Mucosa of stomach (tissue), 1 donor: Measurements from ENCODE around the gene PTPRE.
A peak's percentile ranks its signal among the peaks of the same experiment; 100 is the strongest.

Source experiments
- H3K27me3 ChIP-seq: one replicate; pipeline ENCODE4 v1.7.0; 2013; ENCODE audit warnings: mild to moderate bottlenecking, low read length; ENCODE audit not compliant: control insufficient read depth, insufficient read depth
- H3K36me3 ChIP-seq: one replicate; pipeline ENCODE4 v1.7.0; 2013; ENCODE audit warnings: low read length; ENCODE audit not compliant: control insufficient read depth, insufficient read depth
- H3K4me1 ChIP-seq: one replicate; pipeline ENCODE4 v1.7.0; 2013; ENCODE audit warnings: mild to moderate bottlenecking, low read length; ENCODE audit not compliant: control insufficient read depth, insufficient read depth
- H3K4me3 ChIP-seq: one replicate; pipeline ENCODE4 v1.7.0; 2013; ENCODE audit warnings: low read length
- H3K9ac ChIP-seq: one replicate; pipeline ENCODE4 v1.7.0; 2013; ENCODE audit warnings: mild to moderate bottlenecking, low read length, moderate library complexity
- H3K9me3 ChIP-seq: one replicate; pipeline ENCODE4 v1.7.0; 2013; ENCODE audit warnings: mild to moderate bottlenecking, low read length, moderate library complexity; ENCODE audit not compliant: control insufficient read depth
- donor health status: Pancreatic carcinoma.

PTPRE gene

DNA sequence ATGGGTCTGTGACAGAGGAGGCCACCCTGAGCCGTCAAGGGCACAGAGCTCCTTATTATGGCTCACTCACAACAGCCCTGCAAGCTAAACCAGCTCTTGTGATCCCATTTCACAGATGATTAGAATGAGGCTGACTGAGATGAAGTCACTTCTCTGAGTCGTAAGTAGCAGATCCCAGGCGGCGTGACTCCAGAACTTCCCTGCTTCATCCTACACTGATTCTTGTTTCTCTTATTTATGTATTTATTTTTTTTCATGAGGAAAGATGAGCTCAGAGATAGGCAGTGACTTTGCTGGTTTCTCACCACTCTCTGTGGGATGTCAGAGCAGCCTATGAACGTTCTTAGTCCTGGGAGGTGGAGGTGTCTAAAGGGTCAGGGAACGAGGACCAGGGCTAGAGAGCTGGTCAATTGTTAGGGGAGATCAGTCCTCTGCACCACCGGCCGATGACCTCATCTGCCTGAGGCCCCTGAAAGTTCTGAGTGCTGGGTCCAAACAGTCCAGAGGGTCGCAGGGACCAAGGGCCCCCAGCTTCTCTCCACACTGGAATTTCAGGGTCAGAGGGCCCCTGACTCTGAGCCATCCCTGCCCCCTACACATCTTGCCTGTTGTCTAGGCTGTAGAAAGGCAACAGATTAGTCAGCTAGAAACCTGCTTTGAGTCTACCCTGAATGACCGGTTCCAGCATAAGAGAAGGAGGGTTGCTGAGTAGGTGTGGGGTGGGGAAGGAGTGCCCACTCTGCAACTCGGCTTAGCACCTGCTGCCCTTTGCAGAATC lies 32.0 kb upstream of the PTPRE start:
- no peak overlapping the region for H3K4me3 ChIP-seq
- no peak overlapping the region for H3K9ac ChIP-seq
- peaks cover 33% of the 10 kb centered on the region for H3K4me1 ChIP-seq
- H3K36me3 ChIP-seq, result no peaks in the 10 kb centered on the region
- no peaks in the 10 kb centered on the region for H3K9me3 ChIP-seq
- no peaks in the 10 kb centered on the region for H3K27me3 ChIP-seq

DNA sequence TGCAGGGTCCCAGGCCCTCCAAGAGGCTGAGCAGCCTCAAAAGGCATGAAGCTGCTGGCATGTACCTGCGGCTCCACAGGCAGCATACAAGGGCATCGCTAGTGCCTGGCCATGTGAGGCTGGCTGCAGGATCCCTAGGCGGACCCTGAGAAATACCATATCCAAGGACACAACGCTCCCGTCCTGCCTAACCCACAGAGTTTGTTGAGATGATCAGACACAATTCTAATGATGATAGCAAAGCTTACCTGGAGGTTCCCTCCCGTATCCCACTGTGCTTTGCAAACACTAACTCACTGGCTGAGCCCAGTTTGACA lies 31.5 kb upstream of the PTPRE start:
- Histone ChIP-seq H3K27me3 (no peaks in the 10 kb centered on the region), H3K9me3 (no peaks in the 10 kb centered on the region), H3K36me3 (no peaks in the 10 kb centered on the region), H3K4me1 (peaks cover 38% of the 10 kb centered on the region), H3K4me3 (no peak overlapping the region), H3K9ac (no peak overlapping the region)

DNA sequence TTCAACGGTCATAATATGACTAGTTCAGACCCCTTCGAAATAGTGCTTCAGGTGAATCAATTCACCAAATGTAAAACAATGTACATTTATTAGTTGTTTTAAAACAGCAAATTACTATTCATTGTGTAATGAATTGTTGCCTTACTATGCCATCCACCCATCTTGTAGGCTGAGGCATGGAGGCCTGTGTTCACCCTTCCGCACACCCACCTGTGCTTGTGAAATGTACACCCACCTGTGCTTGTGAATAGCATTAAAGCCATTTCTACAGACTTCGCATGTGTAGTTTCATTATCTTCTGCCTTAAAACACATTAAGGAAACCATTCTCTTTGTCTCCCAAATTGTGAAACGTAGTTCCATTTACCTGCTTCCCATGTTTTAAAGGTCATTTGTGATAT lies 31.0 kb upstream of the PTPRE start:
- H3K27me3 ChIP-seq, result no peaks in the 10 kb centered on the region
- H3K4me3 ChIP-seq, result no peak overlapping the region
- no peaks in the 10 kb centered on the region for H3K9me3 ChIP-seq
- no peaks in the 10 kb centered on the region for H3K36me3 ChIP-seq
- no peak overlapping the region for H3K9ac ChIP-seq
- H3K4me1 ChIP-seq, result peaks cover 43% of the 10 kb centered on the region

DNA sequence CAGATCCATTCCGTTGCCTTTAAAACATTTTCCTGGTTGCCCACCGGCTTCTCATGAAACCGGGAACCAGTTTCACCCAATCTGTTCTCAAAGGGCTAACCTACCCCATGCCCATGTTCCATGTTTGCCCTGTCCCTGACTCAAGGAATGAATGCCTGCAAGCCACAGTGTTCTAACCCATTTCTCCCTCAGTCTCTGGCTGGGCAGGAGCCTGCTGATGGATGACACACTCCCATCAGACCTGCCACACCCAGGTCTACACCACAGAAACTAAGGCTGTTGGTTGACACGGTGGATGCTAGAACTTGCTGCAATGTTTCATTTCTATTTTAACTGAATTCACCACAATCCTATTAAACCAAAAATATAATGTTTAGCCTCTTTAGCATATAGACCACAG lies 29.8 kb upstream of the PTPRE start:
- peaks cover 47% of the 10 kb centered on the region for H3K4me1 ChIP-seq
- H3K9me3 ChIP-seq, result no peaks in the 10 kb centered on the region
- no peaks in the 10 kb centered on the region for H3K27me3 ChIP-seq
- H3K4me3 ChIP-seq, result no peak overlapping the region
- no peak overlapping the region for H3K9ac ChIP-seq
- H3K36me3 ChIP-seq, result no peaks in the 10 kb centered on the region

DNA sequence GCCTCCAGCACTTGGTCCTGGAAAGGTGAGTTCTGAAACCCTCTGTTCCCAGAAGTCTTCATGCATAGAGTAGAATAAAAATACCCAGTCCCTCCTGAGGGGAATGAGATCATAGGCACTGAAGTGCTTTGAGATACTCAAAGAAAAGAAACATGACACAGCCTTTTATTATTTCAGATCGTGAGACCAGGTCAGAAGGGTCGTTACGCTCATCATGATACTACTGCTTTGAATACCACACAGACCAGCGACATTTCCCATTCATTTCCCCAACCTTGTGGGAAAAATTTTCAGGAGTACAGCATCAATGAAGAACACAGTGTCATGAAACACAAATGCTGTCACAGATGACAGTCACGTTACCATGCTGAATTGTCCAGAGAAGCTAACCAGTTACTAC lies 29.2 kb upstream of the PTPRE start:
- H3K27me3 ChIP-seq, result no peaks in the 10 kb centered on the region
- H3K9ac ChIP-seq, result no peak overlapping the region
- no peak overlapping the region for H3K4me3 ChIP-seq
- H3K36me3 ChIP-seq, result no peaks in the 10 kb centered on the region
- peaks cover 47% of the 10 kb centered on the region for H3K4me1 ChIP-seq
- no peaks in the 10 kb centered on the region for H3K9me3 ChIP-seq

DNA sequence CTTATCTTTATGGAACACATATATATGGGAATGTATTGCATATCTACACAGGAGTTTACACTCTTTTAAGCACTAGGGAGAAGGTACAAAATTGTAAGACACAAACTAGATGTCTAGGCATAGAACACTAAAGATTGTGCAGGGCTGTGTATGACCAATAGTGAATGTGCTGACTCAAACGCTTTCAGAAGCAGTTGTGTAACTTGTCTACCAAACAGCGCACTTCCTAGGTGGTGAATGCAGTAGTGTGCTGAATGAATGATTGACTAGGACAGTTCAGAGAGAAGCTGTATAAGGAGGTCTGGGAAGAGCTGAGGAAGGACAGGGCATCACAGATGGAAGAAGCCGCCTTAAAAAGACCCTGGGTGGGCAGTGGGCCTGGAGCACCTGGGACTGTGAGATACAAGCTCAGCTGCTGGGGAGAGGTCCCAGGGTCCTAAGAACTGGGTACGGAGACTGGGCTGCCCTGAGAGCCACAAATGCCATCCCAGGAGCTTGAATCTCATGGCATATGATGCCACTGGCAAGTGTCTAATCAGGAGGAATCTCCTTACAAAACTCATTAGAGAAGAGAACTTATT lies 28.3 kb upstream of the PTPRE start:
- no peaks in the 10 kb centered on the region for H3K36me3 ChIP-seq
- H3K9ac ChIP-seq, result no peak overlapping the region
- H3K4me3 ChIP-seq, result no peak overlapping the region
- H3K4me1 ChIP-seq, result peaks cover 47% of the 10 kb centered on the region
- H3K27me3 ChIP-seq, result no peaks in the 10 kb centered on the region
- H3K9me3 ChIP-seq, result no peaks in the 10 kb centered on the region

DNA sequence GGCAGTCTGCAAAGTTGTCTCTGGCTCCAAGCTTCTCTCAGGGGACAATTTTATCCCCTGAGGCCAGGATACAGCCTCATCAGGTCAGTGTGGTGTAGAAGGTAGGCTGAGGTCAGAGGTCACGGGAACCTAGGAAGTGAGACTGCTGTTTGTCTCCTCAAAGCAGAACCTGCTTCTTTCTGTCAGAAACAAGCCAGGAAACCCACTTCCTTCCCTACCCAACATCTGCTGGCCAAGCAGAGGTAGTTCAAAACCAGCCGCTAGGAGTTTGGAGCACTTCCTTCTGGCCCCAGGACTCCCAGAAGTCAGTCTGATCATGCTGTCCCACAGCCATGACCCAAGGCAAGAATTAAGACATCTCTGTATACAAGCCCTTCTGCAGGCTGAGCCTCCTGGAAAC lies 26.3 kb upstream of the PTPRE start:
- H3K36me3 ChIP-seq, result no peaks in the 10 kb centered on the region
- H3K4me3 ChIP-seq, result no peak overlapping the region
- no peaks in the 10 kb centered on the region for H3K9me3 ChIP-seq
- H3K4me1 ChIP-seq, result peaks cover 61% of the 10 kb centered on the region
- H3K9ac ChIP-seq, result peak overlapping the region; percentile 41
- no peaks in the 10 kb centered on the region for H3K27me3 ChIP-seq

DNA sequence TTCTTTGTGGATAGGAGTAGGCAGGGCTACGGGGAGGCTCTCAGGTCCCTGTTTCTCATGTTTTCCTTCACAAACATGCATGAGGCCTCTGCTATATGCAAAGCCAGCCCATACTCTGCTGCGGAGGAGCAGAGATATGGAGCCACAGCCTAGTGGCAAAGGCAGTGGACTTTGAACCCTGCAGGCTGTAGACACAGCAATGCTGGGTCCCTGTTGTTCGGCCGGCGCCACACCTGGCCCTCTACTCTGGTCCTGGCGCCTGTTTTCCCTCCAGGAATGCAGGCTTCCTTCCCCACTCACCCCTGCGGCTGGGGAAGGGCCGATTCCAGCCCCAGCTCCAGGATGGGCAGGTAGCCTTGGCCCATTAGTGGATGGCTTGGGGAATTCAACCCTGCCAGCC lies 25.6 kb upstream of the PTPRE start:
- Histone ChIP-seq H3K4me3 (no peak overlapping the region), H3K4me1 (peaks cover 63% of the 10 kb centered on the region), H3K27me3 (no peaks in the 10 kb centered on the region), H3K9me3 (no peaks in the 10 kb centered on the region), H3K9ac (peak overlapping the region; percentile 41), H3K36me3 (no peaks in the 10 kb centered on the region)

DNA sequence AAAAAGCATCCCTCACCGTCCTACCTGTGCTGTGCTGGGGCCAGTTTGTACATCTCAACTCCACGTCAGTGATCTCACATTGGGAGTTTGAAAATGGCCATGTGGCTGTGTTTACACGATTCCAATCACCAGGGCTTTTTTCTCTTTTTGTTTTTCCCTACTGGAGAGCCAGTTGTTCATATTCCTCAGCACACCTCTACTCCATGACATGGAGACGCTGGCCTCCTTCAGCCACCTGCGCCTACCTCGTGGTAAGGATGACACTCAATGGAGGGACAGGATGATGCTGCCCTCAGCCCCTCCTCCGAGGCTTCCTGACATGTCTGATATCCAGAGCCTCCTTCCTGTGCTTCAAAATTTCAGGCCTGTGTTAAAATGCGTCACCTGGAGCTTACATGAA lies 24.5 kb upstream of the PTPRE start:
- Histone ChIP-seq H3K4me1 (peaks cover 70% of the 10 kb centered on the region), H3K9ac (no peak overlapping the region), H3K9me3 (no peaks in the 10 kb centered on the region)

DNA sequence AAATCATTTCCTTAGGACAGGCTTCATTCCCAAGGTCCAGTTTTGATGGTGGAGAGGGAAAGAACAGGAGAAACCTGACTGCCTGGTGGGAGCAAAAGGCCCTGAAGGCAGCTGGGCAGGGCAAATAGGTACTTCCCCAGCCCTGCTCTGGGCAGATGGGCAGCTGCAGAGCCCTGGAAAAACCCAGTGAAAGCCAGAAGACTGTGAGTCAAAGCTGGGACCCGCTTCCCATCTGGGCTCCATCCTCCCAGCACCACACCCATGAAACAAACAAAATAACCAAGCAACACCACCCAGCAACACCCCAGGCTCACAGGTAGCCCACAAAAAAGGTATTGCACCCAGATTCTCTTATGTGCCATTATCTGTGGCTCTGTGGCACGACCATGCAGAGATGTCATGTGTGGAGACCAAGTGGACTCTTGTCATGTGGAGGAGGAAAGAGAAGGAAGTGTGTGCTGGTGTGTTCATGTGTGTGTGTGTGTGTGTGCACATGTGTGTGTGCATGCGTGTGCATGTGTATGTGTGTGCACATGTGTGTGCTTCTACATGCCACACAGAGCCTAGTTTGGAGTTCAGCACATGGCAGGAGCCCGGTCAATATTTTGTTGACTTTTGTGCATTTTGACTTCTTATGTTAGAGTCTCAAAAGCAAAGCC lies 24.0 kb upstream of the PTPRE start:
- H3K9ac ChIP-seq, result no peak overlapping the region
- H3K36me3 ChIP-seq, result no peaks in the 10 kb centered on the region
- H3K4me1 ChIP-seq, result peaks cover 73% of the 10 kb centered on the region
- H3K9me3 ChIP-seq, result no peaks in the 10 kb centered on the region
- H3K27me3 ChIP-seq, result no peaks in the 10 kb centered on the region
- H3K4me3 ChIP-seq, result no peak overlapping the region

More for the DNA sequence above, 24.5 kb upstream of the PTPRE start:
- Histone ChIP-seq H3K27me3 (no peaks in the 10 kb centered on the region), H3K36me3 (no peaks in the 10 kb centered on the region), H3K4me3 (no peak overlapping the region)

DNA sequence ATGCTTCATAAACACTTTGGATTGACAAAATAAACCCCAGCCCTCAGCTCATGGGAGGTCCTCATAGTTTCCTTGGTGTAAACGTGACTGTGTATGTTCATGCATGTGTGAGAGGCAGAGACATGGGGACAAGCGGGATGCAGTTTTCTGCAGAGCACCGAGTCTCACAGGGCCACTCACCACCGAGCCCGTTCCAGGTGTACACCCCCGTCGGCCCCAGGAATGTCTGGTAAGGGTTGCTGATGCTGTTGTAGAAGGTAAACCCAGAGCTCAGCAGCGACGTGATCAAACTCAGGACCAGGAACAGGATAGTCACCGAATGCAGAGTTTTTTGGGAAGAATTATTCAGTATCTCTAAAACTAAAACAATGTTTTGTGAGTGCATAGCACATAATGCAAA lies 23.4 kb upstream of the PTPRE start:
- no peaks in the 10 kb centered on the region for H3K36me3 ChIP-seq
- H3K9me3 ChIP-seq, result no peaks in the 10 kb centered on the region
- no peak overlapping the region for H3K4me3 ChIP-seq
- no peak overlapping the region for H3K9ac ChIP-seq
- H3K4me1 ChIP-seq, result peaks cover 73% of the 10 kb centered on the region
- H3K27me3 ChIP-seq, result no peaks in the 10 kb centered on the region

DNA sequence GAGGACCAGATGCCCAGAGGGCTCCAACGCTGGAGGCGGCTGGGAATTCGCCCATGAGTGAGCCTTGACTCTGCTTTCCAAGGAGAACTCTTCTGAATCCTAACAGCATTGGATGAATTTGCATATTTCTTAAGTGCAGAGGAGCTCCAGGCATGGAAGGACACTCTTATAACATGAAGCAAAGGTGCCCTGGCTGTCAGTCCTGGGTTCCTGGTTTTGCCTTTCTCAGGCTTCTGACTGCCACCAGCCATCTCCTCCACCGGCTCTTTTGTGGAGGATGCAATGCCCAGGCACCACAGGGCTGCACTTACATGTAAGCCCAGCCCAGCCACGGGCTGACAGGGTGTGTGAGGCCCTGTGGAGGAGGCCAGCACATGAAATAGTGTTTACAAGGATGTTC lies 22.4 kb upstream of the PTPRE start:
- no peaks in the 10 kb centered on the region for H3K9me3 ChIP-seq
- H3K27me3 ChIP-seq, result no peaks in the 10 kb centered on the region
- H3K36me3 ChIP-seq, result no peaks in the 10 kb centered on the region
- H3K4me1 ChIP-seq, result peaks cover 74% of the 10 kb centered on the region
- no peak overlapping the region for H3K4me3 ChIP-seq
- no peak overlapping the region for H3K9ac ChIP-seq
